Measurements from ENCODE around the gene HMGCS1. TPM values are rescaled to one million over a fixed set of nuclear protein-coding genes. Genes with fewer than 3 reads are reported as not detected.

Gene HMGCS1
- total and polyA plus RNA-seq, 2 of the 8 experiments (the other 6 are each of a cell fraction or from before 2014, with no cell fraction given), result 63.6 to 236 TPM

DNA sequence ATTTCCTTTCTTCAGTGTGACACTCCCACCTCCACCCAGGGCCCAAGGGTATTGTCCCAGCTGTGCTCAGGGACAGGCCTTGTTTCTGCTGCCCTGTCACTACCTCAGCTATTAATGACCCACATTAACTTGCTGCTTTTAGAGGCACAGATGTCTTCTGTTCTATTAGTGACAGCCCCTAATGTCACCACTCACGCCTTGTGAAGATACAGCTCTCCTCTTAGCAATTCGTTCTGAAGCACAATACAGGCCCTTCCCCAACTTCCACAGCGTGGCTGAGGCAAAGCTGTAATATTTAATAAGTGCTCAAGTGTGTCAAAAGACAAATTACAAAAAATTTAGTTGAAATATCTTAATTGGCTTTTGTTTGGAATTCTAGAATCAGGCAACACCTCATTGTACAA lies 44.7 kb upstream of the HMGCS1 start:
- Histone ChIP-seq H4K20me1 (replicated peaks in 1 of 2; ENCODE audit: control insufficient read depth in 1 of 2, insufficient read depth in 2 of 2, low read length in 2 of 2) (no peaks in the 10 kb centered on the region), H3K9ac (replicated peaks in 1 of 4; ENCODE audit: extremely low read depth in 1 of 4, low read depth in 3 of 4, low read length in 3 of 4) (no peak overlapping the region), H2BK120ac (replicated peaks; ENCODE audit: low read depth, low read length) (no peak overlapping the region), H3K14ac (ENCODE audit: insufficient read length) (no peak overlapping the region), H3K4me2 (ENCODE audit: insufficient read depth in 1 of 2, low read depth in 2 of 2, low read length in 2 of 2) (no peak overlapping the region), H2AK5ac (ENCODE audit: low read depth, low read length) (no peak overlapping the region), H3K36me3 (ENCODE audit: control insufficient read depth in 2 of 4, insufficient read depth in 4 of 4, low read length in 3 of 4) (no peaks in the 10 kb centered on the region), H2BK20ac (ENCODE audit: low read length) (no peak overlapping the region), H4K8ac (ENCODE audit: extremely low read depth, insufficient read depth, low read length) (no peak overlapping the region), H4K5ac (ENCODE audit: insufficient read length, low read depth, low read length) (no peak overlapping the region), H3K9me3 (ENCODE audit: insufficient read depth in 2 of 2, low read depth in 1 of 2, low read length in 1 of 2) (0 out of 4 replicates have a peak, but pooled peaks cover 9 to 12% of the 10 kb centered on the region in 2 experiments), H2BK5ac (ENCODE audit: low read depth, low read length) (no peak overlapping the region), H2AFZ (ENCODE audit: low read length) (no peak overlapping the region), H2BK15ac (ENCODE audit: low read length) (no peak overlapping the region), H3K23ac (ENCODE audit: insufficient read length) (no peak overlapping the region), H3K4ac (replicated peaks; ENCODE audit: insufficient read length, low read depth, low read length) (no peak overlapping the region), H3K79me2 (ENCODE audit: control insufficient read depth in 1 of 2, insufficient read depth in 2 of 2, low read length in 2 of 2) (no peaks in the 10 kb centered on the region), H3K27ac (ENCODE audit: low read depth, low read length) (no peak overlapping the region), H3K79me1 (ENCODE audit: low read depth, low read length) (no peaks in the 10 kb centered on the region), H3K4me3 (ENCODE audit: extremely low read depth in 1 of 4, insufficient read depth in 2 of 4, low read depth in 3 of 4, low read length in 4 of 4) (no peak overlapping the region), H3K27me3 (replicated peaks in 1 of 4; ENCODE audit: control insufficient read depth in 3 of 4, extremely low read depth in 1 of 4, insufficient read depth in 3 of 4, low read length in 3 of 4) (no peaks in the 10 kb centered on the region), H2BK12ac (ENCODE audit: low read depth, low read length) (no peak overlapping the region), H3K23me2 (ENCODE audit: low read depth, low read length) (no peaks in the 10 kb centered on the region), H4K91ac (replicated peaks; ENCODE audit: insufficient read length, low read length) (no peak overlapping the region), H3K18ac (ENCODE audit: extremely low read depth, low read length) (no peak overlapping the region), H3K4me1 (replicated peaks in 1 of 4; ENCODE audit: control insufficient read depth in 3 of 4, insufficient read depth in 4 of 4, low read length in 3 of 4) (no peaks in the 10 kb centered on the region), H3K56ac (replicated peaks; ENCODE audit: insufficient read length, low read depth, low read length) (no peak overlapping the region)
- no peak for DNase-seq (ENCODE audit: low read depth in 1 of 2, low spot score in 2 of 2)
- 88% methylated on average over 3 of the region's 3 CpGs; no CpG with 5 or more reads in 1 of the 2 experiments for WGBS, 2 experiments (ENCODE audit: extremely low coverage in 1 of 2, insufficient coverage in 1 of 2, insufficient read length in 1 of 2, insufficient replicate concordance in 2 of 2, low coverage in 1 of 2, low lambda C conversion rate in 2 of 2, missing lambda C conversion rate in 1 of 2)
- no peak for FAIRE-seq
- ChIA-PET POLR2A (ENCODE audit: partially characterized antibody) (interaction anchor here (1.2 kb wide), 1 partner anchor 9 kb away, joined by 4 read pairs; no protein-coding TSS in a partner anchor), CTCF (ENCODE audit: partially characterized antibody) (no interaction called here)

All from H1 (cell line).